GM04504 (cell line): ENCODE data around the gene CFAP65.
A peak's percentile ranks its signal among the peaks of the same experiment; 100 is the strongest.

ENCODE experiments used
- DNase-seq: peaks from one replicate; pipeline ENCODE4 v3.0.0-alpha.2; 2012; ENCODE audit warnings: low read depth

The CFAP65 gene

GRCh38 chr2:219009294-219009693 lies 32.0 kb downstream of the CFAP65 start:
- no peak for DNase-seq

DNA sequence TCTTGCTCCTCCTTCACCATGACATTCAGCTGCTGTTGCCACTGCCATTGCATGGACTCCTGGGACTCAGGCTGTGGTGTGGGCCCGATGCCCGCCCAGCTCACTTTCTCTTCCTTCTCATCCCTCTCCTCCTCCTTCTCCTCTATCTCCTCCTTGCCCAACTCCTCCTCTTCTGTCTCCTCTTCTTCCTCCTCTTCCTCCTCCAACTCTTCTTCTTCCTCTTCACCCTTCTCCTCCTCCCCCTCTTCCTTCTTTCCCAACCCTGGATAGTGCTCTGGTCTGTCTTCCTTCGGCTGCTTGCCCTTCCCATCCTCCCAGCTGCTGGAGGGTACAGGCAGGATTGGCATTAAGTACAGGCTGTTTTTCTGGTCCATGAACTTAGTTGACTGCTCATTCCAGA lies 37.3 kb downstream of the CFAP65 start:
- no peak for DNase-seq

DNA sequence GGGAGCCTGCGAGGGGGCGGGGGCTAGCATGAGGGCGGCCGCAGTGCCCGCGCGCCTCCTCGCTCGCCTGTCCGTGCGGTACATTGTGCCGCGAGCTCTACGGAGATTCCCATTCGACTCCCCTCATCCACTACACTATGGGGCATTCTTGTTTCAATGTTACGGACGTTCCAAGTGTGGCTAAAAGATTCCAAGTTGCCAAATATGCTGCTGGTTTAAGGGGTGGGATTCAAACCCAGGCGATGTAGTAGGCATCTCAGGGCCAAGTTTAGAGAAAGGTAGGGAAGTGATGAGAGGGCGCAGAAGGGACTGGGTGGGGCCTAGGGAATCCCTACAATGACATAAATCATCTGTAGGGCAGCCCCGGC lies 38.1 kb downstream of the CFAP65 start:
- no peak for DNase-seq

GRCh38 chr2:219002395-219003266 lies 38.7 kb downstream of the CFAP65 start:
- DNase-seq = no peak

- DNase-seq = no peak
These were observed 39.5 kb downstream of the CFAP65 start for GRCh38 chr2:219001577-219002394.

DNA sequence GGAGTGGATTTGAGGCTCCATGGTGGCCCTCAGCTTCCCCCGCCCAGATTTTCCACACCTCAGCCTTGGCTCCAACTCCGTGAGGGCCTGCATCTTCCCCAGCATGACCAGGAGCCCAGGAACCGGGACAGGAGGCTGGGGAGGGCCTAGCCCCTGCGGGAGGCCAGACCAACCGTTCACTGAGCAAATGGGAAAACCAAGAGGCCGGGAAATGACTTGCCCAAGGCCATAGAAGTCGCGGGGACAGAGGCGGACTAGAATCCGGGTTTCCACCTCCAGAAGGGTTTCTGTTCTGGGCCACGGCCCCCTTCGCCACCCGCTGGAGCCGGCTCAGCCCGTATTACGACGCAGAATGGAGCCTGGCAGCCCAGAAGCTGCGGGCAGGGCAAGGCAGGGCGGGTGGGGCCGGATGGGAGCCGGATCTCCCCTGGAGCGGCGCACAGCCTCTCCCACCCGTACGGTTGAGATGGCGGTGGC lies 40.2 kb downstream of the CFAP65 start:
- no peak for DNase-seq

GRCh38 chr2:219000569-219000960 lies 40.8 kb downstream of the CFAP65 start:
- DNase-seq = no peak

DNA sequence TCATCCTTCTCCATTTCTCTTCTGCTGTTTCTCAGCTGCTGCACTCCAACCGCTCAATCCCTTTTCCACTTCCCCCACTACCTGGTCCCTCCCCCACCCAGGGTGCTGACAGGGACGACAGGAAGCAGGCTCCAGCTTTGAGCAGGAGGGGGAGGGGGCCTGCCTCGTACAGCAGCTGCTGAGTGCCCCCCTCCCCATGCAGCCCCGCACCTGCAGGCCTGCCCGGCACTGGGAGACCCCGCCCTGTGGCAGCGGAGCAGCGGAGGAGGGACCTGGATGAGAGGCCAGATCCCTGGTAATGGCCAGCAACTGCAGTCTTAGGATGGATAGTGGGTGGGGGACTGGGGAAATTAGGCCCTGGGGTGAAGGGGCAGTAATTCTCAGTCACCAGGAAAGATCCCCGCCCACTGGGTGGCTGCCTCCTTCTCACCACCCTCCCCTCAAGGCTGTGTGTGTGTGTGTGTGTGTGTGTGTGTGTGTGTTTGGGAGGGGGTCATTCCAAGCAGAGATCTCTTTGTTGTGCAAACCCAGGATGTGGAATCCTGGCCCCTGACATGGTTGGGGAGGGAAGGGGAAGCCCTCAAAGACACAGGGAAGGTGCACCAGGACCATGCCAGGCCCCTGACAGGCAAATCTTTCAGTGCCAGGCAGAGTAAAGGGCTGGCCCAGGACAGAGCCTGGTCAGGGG lies 41.3 kb downstream of the CFAP65 start:
- no peak for DNase-seq

DNA sequence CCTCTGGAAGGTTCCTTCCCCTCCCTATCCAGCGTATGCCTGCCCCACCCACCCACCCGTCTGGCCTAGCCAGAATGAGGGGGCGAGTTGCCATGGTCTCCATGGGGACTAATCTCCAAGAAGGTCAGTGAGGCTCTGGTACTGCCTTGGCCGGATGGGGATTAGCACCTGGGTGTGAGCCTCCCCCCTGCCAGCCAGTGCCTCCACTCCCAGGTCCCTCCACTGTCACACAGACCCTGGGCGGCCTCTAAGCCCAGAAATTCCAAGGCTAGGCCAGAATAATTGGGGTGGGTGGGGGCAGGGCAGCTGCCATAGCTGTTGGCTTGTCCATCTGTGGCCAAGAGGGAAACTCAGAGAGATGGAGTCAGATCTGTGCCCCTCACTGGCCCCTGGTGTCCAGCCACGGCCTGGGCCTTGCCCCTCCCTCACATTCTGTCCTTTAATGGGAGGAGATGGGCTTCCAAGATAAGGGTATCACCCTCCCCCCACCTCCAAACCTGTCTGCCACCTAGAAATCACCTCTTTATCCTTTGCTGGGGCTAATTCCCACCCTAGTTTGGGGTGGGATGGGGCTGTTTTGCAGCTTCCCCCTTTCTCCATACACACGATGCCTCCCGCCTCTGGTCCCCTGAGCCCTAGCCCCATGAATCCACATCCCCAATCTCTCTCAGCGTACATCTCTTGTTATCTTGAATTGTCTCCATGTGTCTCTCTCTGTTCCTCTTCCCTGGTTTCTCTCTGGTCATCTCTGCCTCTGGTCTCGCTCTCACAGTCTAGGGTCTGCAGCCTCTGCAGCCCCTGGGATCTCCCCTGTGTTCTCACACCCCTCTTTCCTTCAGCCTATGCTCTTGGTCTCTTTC lies 42.1 kb downstream of the CFAP65 start:
- DNase-seq = no peak

DNA sequence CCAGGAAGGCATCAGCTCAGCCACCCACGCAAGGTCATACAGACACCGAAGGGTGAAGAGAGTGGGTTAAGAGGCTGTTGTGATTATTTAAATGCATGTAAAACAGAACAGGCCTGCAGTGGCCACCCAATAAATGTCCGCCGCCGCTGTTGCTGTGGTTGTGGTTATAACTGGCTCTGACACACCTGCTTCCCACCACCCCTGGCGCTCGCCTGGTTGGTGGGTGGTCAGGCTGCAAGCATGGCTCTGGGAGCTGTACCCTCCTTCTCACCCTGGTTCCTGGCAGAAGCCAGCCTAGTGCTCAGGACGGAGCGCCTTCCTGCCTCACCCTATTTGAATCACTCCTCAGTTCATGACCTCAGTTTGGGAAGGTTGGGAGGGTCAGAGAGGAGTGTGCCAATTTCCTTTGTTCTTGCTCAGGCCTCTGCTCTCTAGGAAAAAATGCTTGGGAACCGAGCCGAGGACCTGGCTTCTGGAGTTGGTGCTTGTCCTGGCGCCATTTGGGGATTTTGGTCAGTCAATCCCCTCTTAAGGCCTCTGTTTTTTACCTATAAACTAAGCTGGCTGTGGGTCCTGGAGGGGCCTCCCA lies 42.8 kb downstream of the CFAP65 start:
- no peak for DNase-seq

DNA sequence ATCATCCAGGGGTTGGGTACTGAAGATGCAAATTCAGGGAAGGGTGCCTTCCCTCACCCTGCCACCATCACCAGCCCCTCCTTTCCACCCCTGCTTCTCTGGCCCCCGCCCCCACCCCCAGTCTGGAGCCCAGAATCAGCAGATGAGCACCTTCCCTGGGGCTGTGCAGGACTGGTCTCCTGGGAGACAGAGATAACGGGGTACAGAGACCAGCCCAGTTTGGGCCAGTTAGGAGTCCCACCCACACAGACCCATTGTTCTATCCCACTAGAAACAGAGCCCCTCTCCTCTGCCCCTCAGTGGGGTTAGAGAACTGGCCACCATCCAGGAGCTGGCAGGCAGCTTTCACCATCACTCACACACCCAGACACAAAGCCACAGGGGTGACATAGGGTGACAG lies 43.6 kb downstream of the CFAP65 start:
- DNase-seq = no peak

GRCh38 chr2:218996937-218997336 lies 44.4 kb downstream of the CFAP65 start:
- no peak for DNase-seq

DNA sequence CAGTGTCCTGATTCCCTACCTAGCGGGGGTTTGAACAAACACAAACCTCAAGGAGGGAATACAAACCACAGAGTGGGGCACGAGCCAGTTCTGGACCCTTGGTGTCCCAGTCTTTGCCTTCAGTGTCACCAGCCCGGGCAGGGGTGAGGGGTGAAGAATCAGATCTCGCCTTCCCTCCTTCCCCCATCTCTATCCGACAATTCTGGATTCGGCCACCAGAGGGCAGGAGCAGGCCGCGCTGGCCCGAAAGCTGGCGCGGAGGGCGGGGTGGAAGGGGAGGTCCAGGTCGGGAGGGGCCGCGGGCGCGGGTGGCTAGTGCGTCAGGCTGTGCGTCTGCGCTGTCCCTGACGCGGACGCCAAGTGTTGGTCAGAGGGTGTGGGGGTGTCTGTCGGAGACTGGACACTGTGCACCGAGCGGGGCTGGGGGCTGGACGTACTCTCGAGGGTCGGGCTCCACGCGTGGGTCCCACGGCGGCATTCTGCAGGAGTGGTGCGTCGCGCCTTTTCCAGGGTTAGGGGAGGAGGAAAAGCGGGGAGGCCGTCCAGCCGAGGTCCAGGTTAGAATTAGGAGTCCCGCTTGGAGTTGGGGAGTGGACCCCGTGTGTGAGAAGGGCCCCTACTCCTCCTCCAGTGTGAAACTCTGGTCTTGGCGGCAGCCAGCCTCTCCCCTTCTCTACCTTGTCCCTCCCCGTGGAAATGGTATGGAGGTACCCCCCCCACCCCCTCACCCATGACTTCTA lies 45.2 kb downstream of the CFAP65 start:
- peak; percentile 40 for DNase-seq

DNA sequence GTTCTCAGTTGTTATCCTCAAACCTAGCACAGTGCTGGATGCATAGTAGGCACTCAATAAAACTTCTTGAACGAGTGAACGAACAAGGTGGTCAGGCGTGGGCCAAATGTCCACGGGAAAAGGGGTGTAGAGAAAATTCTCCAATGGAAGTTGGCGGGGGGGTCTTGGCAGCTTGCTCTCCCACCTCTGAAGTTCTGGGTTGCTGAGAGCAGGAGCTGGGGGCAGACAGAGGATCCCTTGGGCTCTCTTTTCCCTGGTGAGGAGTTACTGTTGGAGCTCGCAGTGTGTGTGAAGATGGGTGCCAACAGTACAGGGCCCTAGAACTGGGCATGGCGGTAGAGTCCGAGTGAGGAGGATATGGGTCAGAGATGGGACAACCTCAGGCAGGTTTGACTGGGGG lies 45.8 kb downstream of the CFAP65 start:
- DNase-seq = no peak

DNA sequence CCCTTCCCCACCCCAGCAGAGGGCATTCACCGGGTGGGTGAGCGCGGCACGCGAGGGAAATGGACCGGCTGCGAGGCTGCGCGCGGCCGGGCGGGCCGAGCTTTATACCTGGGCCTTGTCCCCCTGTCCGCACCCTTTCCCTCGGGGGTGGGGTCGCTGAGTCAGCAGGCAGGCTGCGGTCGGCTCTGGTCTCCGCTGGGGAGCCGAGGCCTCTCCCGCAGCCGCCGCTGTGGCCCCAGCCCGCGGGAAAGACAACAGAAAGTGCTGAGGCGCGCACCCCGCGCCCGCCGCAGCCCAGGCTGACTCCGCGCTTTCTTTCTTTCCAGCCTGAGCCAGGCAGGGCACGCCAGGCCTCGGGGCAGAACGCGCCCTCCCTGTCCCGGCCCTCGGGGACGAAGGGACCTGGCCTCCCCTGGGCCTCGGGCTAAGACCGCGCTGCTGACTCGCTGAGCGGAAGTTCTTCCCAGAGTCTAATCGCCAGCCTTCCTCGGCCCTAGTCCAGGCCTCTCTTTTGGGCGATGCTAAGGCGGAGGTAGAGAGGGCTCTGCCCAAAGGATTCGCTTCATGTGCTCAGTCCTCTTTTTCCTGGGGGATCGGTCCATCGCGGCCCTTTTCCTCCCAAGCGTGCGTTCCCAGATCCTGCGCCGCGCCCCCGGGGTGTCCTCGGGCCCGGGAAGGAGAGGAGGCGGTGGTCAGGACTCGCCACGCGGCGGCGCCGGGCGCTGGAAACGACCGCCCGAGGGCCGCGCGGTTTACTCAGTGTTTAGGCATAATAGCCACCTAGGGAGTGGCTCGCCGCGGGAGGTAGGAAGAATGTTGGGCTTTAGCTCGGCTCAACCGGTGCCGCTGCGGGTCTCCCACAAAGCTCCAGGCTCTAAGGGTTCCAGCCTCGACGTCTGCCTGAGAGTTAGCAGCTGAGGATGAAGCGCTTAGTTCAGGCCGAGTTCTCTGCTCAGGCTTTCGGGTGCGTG lies 47.7 kb downstream of the CFAP65 start, which contains the start of gene CRYBA2:
Gene CRYBA2 (minus strand): TSS at position 78 of the 971 bp plus-strand sequence. CDS start 246 bp downstream, outside the sequence.
- DNase-seq = no peak

DNA sequence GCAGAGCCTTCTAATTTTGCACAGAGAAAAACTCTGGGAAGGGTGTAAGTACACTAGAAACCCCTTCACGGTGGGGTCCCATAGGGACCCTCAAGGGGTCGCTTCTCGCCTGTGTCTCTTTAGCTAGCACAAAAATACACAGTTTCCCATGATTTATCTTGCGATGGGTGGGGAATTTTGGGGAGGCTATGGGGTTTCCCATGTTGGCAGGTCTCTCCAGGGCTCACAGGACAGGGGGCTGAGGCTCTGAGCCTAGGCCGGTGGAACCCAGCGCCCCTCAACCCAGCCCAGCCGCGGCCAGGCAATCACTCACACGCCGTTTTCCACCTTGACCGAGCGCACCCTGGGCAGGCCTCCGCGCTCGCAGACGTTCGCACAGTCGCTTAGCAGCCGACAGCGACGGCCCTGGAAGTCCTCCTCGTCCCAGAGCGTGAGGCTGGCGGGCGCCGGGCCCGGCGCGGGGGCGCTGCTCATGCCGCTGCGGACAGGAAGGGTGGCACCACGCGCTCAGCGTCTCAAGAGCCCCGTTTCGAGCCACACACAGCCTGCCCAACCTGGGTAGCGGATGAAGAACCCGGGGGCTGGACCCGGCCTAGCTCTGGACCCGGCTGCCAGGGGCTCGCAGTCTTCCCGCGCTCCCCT lies 48.5 kb downstream of the CFAP65 start:
- DNase-seq = no peak

- no peak for DNase-seq
These were observed 49.1 kb downstream of the CFAP65 start for GRCh38 chr2:218992196-218992595.

- DNase-seq = peak; percentile 9
These were observed 49.6 kb downstream of the CFAP65 start for GRCh38 chr2:218991674-218992168.
